Measurements from ENCODE around the gene ZPBP.

Gene ZPBP, protein sequence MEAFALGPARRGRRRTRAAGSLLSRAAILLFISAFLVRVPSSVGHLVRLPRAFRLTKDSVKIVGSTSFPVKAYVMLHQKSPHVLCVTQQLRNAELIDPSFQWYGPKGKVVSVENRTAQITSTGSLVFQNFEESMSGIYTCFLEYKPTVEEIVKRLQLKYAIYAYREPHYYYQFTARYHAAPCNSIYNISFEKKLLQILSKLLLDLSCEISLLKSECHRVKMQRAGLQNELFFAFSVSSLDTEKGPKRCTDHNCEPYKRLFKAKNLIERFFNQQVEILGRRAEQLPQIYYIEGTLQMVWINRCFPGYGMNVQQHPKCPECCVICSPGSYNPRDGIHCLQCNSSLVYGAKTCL

DNA sequence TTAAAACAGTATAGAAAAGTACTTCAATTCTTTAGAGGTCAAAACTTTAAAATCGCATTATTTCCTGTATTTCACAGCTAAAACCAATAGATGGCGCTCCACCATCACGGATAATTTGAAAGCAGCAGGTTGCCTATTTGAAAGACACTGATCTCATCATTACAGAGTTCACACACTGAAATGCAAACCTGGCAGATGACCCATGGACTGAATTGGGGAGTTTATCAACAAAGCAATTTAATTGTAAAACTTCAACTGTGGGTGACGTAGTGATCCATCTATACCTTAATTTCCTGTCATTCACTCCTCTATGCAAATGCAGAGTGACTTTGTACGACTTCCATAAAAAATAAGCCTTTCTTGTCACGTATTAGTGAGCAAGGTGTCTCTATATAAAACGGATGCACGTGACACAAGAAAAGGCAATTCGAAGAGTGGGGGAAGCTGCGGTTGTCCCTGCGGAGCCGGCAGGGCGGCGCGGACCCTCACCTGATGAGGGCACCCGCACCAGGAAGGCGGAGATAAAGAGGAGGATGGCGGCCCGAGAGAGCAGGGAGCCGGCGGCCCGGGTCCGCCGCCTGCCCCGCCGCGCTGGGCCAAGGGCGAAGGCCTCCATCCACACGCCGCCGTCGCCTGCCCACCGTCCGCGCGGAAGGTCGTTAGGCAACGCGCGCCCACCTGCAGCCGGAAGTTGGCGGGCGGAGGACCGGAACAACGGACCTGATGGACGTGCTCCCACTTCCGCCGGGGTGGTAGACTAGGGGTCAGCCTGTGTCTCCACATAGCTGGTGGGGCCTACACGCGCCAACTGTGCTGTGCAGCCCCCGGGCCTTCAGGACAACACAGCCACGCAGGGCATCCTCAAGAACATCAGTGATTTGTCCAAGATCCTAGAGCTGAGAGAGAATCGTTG lies at the start of gene ZPBP:
Gene ZPBP (minus strand): TSS at position 668 of the 913 bp plus-strand sequence. CDS start 52 bp downstream, at position 616.
- no peak for DNase-seq (ENCODE audit: low read depth in 2 of 2)

DNA sequence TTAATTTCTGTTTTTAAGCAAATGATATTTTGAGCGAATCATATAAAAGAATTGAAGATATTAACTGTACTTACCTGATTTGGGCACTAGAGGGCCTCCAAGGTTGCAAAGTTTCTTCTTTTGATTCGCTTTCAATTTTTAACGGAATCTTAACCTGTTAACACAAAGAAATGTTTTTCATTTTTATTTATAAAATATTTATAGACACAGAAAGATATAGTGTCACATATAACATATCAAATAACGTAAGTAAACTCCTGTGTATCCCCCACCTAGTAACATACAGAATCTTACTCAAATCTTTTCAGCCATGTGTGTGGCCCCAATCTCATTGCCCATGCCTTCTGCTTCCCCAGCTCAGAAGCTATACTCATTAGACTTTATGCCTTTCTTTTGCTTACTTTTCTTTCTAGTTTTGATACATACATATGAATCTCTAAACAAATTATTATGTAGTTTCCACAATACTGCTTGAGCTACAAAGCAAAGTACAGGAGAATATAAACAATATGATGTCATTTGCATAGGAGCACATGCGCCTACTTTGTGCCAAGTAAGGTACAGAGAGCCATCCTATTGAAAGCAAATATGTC lies 49.5 kb upstream of the ZPBP start:
- no peak for DNase-seq (ENCODE audit: low read depth in 2 of 2)

DNA sequence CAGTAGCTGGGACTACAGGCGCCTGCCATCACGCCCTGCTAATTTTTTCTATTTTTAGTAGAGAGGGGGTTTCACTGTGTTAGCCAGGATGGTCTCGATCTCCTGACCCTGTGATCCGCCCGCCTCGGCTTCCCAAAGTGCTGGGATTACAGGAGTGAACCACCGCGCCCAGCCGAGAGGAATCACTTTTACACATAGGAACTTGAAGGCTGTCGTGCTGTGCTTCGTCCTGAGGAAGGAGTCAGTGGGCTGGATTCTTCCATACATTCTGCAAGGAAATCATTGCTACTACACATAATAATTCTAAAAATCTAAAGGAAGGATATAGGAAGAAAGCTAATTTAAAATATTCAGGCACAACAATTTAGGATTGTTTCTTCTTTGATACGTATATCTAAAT lies 48.8 kb upstream of the ZPBP start:
- DNase-seq (ENCODE audit: low read depth in 2 of 2): no peak

DNA sequence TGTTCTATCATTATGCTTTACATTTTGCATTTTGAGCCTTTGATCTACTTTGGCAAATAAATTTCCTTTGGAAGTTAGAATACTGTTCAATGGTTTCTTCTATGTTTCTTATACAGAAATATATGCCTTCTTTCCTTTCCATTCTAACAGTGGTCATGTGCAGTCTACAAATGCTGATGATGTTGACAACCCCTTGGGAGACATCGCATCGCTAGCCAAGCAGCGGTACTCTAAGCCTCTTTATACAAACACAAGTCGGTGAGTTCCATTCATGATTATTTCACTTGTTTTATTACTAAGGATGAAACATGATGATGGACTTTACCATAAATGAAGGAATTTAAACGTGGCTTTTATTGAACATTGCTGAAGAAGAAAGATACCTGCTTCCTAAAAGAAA lies 48.1 kb upstream of the ZPBP start:
- no peak for DNase-seq (ENCODE audit: low read depth in 2 of 2)

DNA sequence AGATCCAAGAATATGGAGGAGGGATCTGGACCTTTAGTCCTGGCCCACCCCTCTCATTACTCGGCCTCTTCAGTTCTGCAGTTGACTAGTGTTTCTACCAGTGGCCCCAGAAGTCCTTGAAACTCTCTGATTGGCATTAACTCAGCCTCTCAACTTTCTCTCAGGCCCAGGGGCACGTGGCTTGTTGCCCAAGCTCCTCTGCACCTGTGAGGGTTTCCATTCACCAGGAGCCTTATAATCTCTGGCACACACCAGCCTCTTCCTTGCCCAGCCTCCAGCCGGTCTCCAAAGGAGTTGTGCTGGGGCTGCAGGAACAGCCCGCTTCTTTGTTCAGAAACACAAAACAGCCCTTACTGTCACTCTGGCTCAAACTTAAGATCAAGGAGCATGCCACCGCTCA lies 47.6 kb upstream of the ZPBP start:
- DNase-seq (ENCODE audit: low read depth in 2 of 2): no peak

DNA sequence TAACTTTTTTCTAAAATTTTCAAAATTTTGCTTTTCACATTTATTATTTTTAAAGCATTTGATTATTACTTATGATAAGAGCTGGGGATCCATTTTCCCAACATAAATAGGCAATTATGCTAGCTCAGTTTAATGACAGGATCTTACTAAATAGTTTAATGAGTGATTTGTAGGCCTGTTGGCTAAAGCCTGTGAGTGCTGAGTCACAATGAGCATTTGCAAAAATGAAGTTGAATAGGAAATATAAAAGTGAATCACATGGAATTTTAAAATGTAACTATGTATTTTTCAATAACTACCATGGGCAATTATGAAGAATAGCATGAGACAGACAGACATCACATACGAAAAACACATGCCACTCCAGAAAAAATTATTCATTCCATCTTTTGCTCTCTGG lies 45.1 kb upstream of the ZPBP start:
- DNase-seq (ENCODE audit: low read depth in 2 of 2): no peak

DNA sequence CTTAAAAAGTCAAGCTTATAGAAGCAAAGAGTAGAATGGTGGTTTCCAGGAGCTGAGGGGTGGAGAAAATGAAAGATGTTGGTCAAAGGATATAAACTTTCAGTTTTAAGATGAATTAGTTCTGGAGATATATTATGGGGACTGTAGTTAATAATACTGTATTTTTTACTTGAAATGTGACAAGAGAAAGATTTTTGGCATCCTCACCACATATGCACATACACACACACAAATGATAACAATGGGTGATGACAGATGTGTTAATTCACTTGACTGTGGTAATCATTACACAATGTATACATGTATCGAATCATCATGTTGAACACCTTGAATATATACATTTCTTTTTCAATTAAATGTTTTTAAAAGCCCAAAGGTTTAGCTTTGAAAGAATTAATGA lies 32.7 kb upstream of the ZPBP start:
- DNase-seq (ENCODE audit: low read depth in 2 of 2): no peak

DNA sequence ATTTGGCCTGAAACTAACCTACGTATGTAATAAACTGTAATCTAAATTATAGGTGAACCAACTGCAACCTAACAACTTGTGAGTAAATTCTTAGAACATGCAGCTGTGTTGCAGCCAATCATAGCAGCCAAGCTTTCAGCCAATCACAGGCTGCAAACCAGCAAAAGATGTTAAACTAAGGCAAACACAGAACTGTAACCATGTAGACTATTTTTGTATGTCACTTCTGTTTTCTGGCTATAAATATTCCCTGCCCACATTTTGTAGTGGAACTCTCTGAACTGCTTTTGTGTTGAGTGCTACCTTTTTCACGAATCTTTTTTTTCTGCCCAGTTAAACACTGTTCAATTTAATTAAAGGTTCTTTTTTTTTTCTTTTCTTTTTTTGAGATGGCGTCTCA lies 28.2 kb upstream of the ZPBP start:
- no peak for DNase-seq (ENCODE audit: low read depth in 2 of 2)

DNA sequence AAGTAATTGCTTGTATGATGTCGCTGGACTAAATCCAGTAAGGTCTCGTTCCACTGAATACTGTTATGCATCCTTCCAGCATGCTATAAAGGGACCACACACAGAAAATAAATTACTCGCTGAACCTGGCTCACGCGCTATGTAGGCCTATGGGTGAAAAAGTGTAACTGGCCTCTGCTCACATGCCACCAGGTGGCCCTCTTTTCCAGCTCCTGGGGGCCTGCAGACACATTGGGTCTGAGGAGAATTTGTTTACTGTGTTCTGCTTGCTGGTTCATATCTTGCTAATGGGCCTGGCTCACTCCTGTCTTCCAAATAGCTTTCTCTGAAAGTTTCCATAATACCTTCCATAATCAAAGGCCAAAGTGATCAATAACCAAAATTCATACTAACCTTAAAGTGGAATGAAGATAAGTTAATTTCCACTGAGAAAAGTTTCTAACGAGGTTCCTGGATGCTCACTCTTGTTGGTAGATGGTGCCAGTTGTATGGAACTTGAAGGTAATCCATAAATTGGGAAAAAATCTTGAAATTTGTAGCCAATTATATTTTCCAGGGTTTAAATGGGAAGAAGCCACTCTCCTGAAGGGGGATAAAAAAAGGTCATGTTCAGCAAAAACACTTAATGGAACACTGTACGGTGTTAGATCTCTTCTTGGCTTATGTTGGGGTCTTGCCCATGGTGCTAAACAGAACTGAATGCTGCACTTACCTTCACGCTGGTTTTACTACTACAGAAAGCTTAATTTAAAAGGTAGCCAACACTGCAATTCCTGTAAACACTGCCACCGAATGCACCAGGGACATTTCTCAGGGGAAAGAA lies 27.0 kb upstream of the ZPBP start:
- DNase-seq (ENCODE audit: low read depth in 2 of 2): no peak

DNA sequence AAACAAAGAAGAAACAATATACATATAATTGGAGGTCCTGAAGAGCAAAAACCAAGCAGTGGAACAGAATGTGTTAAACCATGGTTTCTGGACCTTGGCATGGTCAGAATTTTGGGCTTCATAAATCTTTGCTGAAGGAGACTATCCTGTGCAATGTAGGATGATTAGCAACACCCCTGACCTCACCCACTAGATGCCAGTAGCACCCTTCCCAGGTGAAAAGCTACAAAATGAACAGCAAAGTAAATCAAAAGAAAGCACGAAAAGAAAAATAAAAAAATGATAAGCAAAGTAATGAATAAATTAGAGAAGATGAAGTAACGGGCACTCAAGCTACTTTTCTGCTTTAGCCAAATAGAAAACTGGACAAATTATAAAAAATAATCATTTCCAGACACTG lies 19.2 kb upstream of the ZPBP start:
- no peak for DNase-seq (ENCODE audit: low read depth in 2 of 2)

DNA sequence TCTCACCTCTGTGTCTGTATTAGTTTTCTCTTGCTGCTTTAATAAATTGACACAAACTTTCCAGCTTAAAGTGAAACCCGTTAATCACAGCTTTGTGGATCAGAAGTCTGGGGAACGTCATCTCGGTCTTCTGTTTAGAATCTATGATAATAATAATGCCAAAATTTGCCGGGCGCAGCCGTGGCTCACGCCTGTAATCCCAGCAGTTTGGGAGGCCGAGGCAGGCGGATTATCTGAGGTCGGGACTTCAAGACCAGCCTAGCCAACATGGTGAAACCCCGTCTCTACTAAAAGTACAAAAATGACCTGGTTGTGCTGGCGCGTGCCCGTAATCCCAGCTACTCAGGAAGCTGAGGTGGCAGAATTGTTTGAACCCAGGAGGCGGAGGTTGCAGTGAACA lies 8.8 kb upstream of the ZPBP start:
- DNase-seq (ENCODE audit: low read depth in 2 of 2): no peak

DNA sequence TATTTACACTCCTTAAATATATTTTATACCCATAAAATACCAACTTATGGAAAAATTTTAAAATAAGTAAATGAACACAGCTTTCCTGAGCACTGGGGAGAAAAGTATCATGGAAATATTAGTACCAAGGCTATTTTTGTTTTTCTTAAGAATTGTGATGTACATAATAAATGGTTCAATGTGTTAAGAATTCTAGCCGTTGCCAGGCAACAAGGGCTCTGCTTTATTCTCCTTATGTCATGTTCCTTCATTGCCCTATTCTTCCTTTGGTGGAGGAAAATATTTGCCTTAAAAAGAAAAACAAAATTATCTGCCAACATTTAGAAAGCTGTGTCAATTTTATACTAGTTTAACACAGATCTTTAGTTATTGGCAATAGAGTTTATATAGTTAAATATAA lies 2.6 kb upstream of the ZPBP start:
- DNase-seq (ENCODE audit: low read depth in 2 of 2): no peak

DNA sequence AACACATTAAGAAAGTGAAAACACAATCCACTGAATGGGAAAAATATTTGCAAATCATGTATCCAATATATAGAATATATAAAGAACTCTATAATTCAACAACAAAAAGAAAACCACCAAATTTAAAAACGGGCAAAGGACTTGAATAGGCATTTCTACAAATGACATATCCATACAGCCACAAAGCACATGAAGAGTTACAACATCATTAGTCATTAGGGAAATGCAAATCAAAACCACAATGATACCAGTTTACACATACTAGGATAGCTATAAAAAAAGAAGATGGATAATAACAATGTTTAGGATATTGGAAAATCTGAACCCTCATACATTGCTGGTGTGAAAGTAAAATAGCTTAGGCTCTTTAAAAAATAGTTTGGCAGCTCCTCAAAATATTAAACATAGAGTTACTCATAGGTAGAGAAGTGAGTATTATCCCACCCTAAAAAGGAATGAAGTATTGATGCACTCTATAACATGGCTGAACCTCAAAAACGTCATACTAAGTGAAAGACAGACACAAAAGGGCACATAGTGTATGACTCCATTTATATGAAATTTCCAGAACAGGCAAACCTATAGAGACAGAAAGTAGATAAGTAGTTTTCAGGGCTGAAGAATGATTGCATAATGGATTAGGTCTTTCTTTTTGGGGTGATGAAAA lies 4.5 kb downstream of the ZPBP start:
- no peak for DNase-seq (ENCODE audit: low read depth in 2 of 2)

DNA sequence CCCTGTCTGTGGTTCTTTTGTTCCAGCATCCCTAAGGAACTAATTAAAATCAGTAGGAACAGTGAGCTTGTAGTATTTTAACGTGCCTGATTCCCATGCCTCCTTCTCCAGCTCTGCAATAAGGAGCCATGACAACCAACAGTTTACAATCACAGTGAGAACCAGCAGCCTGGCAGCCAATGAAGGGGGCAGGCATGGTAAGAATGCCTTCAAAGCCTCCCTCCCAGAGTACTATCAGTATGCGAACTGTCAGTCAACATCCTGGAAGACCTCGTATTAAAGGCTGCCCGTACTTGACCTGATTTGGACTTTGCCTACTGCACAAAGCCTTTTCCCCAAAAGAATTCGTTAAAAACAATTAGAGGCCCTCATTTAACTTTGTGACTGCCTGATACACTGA lies 7.7 kb downstream of the ZPBP start:
- no peak for DNase-seq (ENCODE audit: low read depth in 2 of 2)

DNA sequence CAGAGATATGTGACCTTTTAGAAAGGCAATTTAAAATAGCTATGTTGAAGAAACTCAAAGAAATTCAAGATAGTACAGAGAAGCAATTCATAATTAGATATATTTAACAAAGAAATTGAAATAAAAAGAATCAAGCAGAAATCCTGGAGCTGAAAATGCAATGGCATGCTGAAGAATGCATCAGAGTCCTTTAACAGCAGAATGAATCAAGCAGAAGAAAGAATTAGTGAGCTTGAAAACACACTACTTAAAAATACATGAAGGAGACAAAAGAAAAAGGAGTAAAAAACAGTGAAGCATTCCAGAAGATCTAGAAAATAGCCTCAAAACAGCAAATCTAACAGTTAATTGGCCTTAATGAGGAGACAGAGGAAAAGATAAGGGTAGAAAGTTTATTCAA lies 20.0 kb downstream of the ZPBP start:
- DNase-seq (ENCODE audit: low read depth in 2 of 2): no peak

DNA sequence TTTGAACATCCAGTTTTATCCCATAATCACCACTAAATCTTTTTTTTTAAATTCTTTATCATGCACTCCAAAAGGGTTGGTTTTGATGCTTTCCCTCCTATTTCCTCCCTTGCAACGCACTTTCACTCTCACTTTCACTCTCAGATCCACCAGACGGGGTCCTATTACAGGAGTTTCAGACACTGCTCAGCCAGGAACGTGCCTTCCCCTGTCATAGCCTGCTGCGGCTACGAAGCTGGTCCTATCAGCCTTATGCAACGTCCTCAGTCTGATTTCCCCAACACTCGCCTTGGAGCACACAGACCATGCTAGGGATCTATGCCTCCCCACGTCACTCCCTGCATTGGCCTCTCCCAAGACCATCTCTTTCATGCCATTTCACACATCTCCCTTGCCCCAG lies 23.4 kb downstream of the ZPBP start:
- DNase-seq (ENCODE audit: low read depth in 2 of 2): no peak

DNA sequence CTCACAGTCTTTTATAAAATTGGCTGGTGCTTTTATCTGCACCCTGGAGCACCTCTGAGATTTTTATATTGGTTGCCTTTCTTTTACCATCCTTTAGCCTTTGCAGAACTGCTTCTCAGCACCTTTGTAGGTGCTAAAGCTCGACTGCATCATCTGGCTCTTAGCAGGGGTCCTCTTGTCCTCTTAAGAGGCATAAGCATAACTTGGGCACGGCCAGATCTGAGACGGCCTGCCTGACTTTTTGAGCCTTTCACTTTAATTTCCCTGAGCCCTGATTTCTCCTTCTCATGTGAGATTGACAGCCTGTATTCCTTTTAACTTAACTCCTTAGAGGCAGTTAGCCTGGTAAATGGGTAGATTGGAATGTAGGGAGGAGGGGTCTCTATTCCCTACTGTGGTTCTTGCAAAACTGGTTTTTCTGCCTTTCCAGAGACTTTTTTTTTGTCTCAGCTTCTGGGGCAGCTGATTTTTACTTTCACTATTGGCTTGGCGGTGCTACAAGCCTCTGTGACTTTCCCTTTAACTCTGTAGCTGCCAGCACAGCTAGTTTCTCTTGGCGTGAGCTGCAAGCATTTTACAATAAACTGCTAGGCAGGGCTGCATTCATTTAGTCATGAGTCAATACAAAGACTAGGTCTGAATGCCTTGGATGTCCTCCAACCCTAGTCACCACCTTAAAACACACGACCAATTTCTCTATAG lies 24.0 kb downstream of the ZPBP start:
- no peak for DNase-seq (ENCODE audit: low read depth in 2 of 2)

DNA sequence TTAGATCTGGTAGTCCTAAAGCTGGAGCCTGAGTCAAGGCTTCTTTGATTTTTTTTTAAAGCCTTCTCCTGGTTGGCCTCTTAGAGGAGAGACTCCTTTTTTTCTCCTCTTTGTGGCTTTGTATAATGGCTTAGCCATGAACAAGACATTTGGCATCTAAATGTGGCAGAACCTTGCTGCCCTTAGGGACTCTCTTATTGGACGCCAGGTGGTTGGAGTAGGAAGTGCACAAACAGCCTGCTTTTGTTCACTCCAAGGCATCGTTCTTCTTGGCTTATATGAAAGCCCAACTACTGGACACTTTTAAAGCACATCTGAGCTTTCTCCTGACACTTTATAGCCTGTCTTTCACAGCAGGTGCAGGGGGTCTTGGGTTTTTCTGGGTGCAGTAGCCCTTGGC lies 25.0 kb downstream of the ZPBP start:
- no peak for DNase-seq (ENCODE audit: low read depth in 2 of 2)

DNA sequence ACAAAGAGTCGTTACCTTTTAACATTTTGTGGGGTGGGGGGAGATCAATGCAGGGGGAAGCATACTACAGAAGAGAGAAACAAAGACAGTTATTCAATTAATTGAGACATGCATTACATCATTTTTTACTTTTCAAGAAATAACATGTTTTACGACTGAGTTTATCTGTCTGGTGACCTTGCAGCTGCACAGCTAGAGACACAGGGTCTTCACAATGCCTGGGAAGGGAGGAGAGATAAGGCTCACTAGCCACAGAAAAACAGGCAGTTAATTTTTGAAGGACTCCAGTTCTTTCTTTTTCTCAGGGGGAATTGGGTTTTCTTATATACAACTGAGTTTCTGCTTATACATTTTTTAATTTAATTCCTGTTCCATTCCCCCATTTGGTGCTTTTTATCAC lies 30.1 kb downstream of the ZPBP start:
- DNase-seq (ENCODE audit: low read depth in 2 of 2): no peak

DNA sequence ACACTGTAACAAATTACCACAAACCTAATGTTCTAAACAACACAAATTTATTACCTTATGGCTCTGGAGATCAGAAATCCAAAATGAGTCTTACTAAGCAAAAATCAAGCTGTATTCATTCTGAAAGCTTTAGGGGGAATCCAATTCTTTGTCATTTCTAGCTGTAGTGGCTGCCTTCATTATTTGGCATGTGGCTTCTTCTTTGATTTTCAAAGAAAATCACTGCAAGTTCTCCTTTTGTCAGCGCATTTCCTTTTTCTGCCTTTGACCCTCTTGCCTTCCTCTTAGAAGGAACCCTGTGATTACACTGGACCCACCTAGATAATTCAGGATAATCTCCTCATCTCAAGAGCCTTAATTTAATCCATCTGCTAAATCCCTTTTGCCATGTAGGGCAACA lies 36.9 kb downstream of the ZPBP start:
- DNase-seq (ENCODE audit: low read depth in 2 of 2): no peak

DNA sequence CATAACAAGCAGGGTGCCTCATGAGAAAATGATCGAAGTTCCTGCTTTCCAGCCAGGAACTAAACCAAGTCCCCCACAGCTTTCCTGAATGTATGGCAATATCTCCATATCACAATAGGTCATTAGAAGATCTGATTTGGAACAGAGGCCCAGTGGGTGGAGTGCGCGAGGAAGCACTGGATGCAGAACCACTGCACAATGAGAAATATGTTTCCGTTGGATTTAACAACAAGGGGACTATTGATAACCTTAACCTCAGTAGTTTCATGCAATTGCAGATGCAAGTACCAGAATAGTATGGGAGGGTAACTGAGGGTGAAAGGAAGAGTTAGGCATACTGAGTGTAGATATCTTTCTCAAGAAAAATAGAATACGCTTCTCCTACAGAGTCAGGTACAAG lies 45.3 kb downstream of the ZPBP start:
- DNase-seq (ENCODE audit: low read depth in 2 of 2): no peak

Measured in stimulated activated CD4-positive, alpha-beta T cell treated with anti-CD3 and anti-CD28 coated beads, Interleukin-1b, Interleukin-23, amount 100 ng/mL, for 1 hour (primary cell).